Panc1 (cell line): ENCODE results near the gene PRKG1.

Experiments
- TF ChIP-seq, protein P1 (sequence below): fragments of 450-650 bp; IDR thresholded peaks from 2 replicates; pipeline ENCODE4 v1.5.1; 2017; ENCODE audit warnings: mild to moderate bottlenecking
- TF ChIP-seq, protein P2 (sequence below), 2 experiments: IDR thresholded peaks; 2 replicates each; pipeline ENCODE4 v1.6.1; 2011 to 2012; ENCODE audit warnings: low read depth in 2 of 2, control low read depth in 1 of 2, low read length in 1 of 2, mild to moderate bottlenecking in 1 of 2, moderate library complexity in 1 of 2; ENCODE audit not compliant: insufficient read depth in 1 of 2

DNA sequence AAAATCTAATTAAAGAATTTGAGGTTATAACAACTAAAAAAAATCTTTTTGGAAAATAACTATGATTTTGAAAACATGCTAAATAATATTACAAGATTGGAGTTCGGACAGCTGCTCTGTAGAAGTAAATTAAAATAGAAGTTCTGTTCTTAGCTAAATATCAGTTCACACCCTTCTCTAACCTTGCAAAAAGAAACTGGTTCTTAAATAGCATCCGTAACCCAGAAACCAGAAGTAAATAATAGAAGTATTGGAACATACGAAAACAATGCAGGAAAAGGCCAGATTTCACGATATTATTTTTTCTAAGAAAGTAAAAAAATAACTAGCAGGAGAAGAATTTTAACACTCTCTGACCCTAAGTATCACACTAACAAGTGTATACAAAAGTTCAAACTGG lies 164.7 kb downstream of the PRKG1 start:
- TF ChIP-seq, protein P1, sequence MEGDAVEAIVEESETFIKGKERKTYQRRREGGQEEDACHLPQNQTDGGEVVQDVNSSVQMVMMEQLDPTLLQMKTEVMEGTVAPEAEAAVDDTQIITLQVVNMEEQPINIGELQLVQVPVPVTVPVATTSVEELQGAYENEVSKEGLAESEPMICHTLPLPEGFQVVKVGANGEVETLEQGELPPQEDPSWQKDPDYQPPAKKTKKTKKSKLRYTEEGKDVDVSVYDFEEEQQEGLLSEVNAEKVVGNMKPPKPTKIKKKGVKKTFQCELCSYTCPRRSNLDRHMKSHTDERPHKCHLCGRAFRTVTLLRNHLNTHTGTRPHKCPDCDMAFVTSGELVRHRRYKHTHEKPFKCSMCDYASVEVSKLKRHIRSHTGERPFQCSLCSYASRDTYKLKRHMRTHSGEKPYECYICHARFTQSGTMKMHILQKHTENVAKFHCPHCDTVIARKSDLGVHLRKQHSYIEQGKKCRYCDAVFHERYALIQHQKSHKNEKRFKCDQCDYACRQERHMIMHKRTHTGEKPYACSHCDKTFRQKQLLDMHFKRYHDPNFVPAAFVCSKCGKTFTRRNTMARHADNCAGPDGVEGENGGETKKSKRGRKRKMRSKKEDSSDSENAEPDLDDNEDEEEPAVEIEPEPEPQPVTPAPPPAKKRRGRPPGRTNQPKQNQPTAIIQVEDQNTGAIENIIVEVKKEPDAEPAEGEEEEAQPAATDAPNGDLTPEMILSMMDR: no peak
- TF ChIP-seq, protein P2, sequence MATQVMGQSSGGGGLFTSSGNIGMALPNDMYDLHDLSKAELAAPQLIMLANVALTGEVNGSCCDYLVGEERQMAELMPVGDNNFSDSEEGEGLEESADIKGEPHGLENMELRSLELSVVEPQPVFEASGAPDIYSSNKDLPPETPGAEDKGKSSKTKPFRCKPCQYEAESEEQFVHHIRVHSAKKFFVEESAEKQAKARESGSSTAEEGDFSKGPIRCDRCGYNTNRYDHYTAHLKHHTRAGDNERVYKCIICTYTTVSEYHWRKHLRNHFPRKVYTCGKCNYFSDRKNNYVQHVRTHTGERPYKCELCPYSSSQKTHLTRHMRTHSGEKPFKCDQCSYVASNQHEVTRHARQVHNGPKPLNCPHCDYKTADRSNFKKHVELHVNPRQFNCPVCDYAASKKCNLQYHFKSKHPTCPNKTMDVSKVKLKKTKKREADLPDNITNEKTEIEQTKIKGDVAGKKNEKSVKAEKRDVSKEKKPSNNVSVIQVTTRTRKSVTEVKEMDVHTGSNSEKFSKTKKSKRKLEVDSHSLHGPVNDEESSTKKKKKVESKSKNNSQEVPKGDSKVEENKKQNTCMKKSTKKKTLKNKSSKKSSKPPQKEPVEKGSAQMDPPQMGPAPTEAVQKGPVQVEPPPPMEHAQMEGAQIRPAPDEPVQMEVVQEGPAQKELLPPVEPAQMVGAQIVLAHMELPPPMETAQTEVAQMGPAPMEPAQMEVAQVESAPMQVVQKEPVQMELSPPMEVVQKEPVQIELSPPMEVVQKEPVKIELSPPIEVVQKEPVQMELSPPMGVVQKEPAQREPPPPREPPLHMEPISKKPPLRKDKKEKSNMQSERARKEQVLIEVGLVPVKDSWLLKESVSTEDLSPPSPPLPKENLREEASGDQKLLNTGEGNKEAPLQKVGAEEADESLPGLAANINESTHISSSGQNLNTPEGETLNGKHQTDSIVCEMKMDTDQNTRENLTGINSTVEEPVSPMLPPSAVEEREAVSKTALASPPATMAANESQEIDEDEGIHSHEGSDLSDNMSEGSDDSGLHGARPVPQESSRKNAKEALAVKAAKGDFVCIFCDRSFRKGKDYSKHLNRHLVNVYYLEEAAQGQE (IDR thresholded peaks at IDR 0.05; ENCODE audit: insufficient read depth in 1 of 2, low read depth in 2 of 2, low read length in 1 of 2): no peak
